DND-41 (cell line): ENCODE data around the gene KLK2.

ENCODE experiments used
- EZH2 ChIP-seq: IDR thresholded peaks from 3 replicates; pipeline ENCODE4 v1.6.1; 2012; ENCODE audit warnings: borderline replicate concordance, low read depth, mild to moderate bottlenecking, moderate library complexity, low read length, inconsistent platforms; ENCODE audit not compliant: severe bottlenecking
- TF ChIP-seq, protein P1 (sequence below): IDR thresholded peaks from 2 replicates; pipeline ENCODE4 v1.5.1; 2012; ENCODE audit warnings: borderline replicate concordance, low read length, moderate library complexity, mild to moderate bottlenecking; ENCODE audit not compliant: poor library complexity, severe bottlenecking; ENCODE audit errors: extremely low read depth

DNA sequence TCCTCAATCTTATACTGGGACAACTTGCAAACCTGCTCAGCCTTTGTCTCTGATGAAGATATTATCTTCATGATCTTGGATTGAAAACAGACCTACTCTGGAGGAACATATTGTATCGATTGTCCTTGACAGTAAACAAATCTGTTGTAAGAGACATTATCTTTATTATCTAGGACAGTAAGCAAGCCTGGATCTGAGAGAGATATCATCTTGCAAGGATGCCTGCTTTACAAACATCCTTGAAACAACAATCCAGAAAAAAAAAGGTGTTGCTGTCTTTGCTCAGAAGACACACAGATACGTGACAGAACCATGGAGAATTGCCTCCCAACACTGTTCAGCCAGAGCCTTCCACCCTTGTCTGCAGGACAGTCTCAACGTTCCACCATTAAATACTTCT is 22.5 kb upstream of the KLK2 start:
- TF ChIP-seq, protein P1, sequence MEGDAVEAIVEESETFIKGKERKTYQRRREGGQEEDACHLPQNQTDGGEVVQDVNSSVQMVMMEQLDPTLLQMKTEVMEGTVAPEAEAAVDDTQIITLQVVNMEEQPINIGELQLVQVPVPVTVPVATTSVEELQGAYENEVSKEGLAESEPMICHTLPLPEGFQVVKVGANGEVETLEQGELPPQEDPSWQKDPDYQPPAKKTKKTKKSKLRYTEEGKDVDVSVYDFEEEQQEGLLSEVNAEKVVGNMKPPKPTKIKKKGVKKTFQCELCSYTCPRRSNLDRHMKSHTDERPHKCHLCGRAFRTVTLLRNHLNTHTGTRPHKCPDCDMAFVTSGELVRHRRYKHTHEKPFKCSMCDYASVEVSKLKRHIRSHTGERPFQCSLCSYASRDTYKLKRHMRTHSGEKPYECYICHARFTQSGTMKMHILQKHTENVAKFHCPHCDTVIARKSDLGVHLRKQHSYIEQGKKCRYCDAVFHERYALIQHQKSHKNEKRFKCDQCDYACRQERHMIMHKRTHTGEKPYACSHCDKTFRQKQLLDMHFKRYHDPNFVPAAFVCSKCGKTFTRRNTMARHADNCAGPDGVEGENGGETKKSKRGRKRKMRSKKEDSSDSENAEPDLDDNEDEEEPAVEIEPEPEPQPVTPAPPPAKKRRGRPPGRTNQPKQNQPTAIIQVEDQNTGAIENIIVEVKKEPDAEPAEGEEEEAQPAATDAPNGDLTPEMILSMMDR, result no peak
- no peak for TF ChIP-seq EZH2
